ENCODE data around the gene PIGM.

DNA sequence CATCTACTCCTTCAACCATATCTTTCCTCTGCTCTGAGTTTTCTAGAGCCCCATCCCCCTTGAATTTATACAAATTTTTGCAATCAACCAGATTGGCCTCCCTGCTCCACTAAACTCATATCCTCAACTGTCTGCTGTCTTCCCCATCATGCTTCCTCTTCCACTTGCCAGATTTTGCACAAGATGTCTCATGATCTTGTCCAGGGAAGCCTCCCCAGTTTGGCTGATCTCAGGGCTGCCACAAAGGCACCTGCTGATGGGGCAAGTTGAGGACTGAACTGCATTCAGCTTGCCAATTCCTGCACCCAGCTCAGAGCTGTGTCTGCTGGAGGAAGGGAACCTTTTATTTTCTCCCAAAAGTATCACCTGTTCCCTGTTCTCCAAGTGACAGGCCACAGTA, 45.7 kb upstream of the PIGM start:
- TF ChIP-seq, protein P1, sequence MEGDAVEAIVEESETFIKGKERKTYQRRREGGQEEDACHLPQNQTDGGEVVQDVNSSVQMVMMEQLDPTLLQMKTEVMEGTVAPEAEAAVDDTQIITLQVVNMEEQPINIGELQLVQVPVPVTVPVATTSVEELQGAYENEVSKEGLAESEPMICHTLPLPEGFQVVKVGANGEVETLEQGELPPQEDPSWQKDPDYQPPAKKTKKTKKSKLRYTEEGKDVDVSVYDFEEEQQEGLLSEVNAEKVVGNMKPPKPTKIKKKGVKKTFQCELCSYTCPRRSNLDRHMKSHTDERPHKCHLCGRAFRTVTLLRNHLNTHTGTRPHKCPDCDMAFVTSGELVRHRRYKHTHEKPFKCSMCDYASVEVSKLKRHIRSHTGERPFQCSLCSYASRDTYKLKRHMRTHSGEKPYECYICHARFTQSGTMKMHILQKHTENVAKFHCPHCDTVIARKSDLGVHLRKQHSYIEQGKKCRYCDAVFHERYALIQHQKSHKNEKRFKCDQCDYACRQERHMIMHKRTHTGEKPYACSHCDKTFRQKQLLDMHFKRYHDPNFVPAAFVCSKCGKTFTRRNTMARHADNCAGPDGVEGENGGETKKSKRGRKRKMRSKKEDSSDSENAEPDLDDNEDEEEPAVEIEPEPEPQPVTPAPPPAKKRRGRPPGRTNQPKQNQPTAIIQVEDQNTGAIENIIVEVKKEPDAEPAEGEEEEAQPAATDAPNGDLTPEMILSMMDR (IDR thresholded peaks at IDR 0.05): no peak
- no peak for TF ChIP-seq POLR2A (IDR thresholded peaks at IDR 0.05)
